Measurements from ENCODE around the gene DLG2. TPM values are rescaled to one million over a fixed set of nuclear protein-coding genes. Genes with fewer than 3 reads are reported as not detected.

Gene DLG2
- polyA plus RNA-seq, 3 donors, result 0.24 to 0.39 TPM; not detected in 1

DNA sequence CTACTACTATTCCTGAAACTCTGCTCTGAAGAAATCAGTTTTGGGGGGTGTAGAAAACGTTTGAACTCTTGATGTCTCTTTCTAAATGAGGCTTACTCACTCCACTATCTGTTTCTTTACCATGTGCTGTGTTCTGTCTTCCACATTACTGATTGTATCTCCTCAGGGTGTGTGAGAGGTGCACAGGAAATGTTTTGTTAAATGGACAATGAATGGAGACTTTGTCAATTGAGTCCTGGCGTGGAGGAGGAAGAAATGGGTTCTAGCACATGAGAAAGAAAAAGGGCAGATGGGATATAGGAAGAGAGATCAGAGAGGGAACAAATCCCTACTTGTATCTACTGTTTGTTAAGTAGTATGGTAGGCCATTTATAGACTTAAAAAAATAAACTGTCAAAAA lies 1763.9 kb downstream of the DLG2 start:
- Histone ChIP-seq H2AFZ (ENCODE audit: insufficient read depth, low read depth, low read length, poor library complexity, severe bottlenecking) (no peak overlapping the region), H3K27ac (ENCODE audit: low read depth in 1 of 2, low read length in 2 of 2) (no peak overlapping the region), H3K4me3 (replicated peaks in 1 of 3; ENCODE audit: low read depth in 2 of 3, low read length in 3 of 3) (no peak overlapping the region), H3K4me1 (ENCODE audit: control insufficient read depth in 1 of 2, insufficient read depth in 2 of 2, low read length in 2 of 2) (no peaks in the 10 kb centered on the region), H3K9ac (ENCODE audit: insufficient read depth, low read length, poor library complexity, severe bottlenecking) (no peak overlapping the region), H3K79me2 (ENCODE audit: insufficient read depth, low read length) (no peaks in the 10 kb centered on the region), H4K20me1 (ENCODE audit: insufficient read depth, low read length) (no peaks in the 10 kb centered on the region), H3K36me3 (replicated peaks in 1 of 2; ENCODE audit: control insufficient read depth in 1 of 2, insufficient read depth in 2 of 2, low read length in 2 of 2) (no peaks in the 10 kb centered on the region), H3K9me3 (replicated peaks in 1 of 2; ENCODE audit: control insufficient read depth in 1 of 2, insufficient read depth in 1 of 2, low read length in 2 of 2) (peaks cover 0 to 8% of the 10 kb centered on the region in 2 donors), H3K27me3 (ENCODE audit: control insufficient read depth in 2 of 2, insufficient read depth in 2 of 2, low read length in 2 of 2) (no peaks in the 10 kb centered on the region), H3K4me2 (replicated peaks; ENCODE audit: extremely low read depth, low read length, poor library complexity, severe bottlenecking) (no peak overlapping the region)
- intact Hi-C loops (cut with micrococcal nuclease), result no loop called here
- Mint-ChIP-seq H3K4me3 (no peak overlapping the region), H3K27me3 (ENCODE audit: low read depth in 3 of 3) (peaks cover 0 to 3% (median 1%) of the 10 kb centered on the region in 3 donors), H3K27ac (no peak overlapping the region), H3K36me3 (no peaks in the 10 kb centered on the region), H3K9me3 (peaks cover 1 to 11% (median 6%) of the 10 kb centered on the region in 7 donors), H3K4me1 (no peaks in the 10 kb centered on the region)
- no peak for DNase-seq
- WGBS (ENCODE audit: insufficient coverage), result no CpG with 5 or more reads among the region's 2 CpGs
- TF ChIP-seq CTCF (IDR thresholded peaks at IDR 0.05), result no peak

GRCh38 chr11:83862691-83863090 lies 1764.5 kb downstream of the DLG2 start:
- Histone ChIP-seq H2AFZ (ENCODE audit: insufficient read depth, low read depth, low read length, poor library complexity, severe bottlenecking) (no peak overlapping the region), H3K9ac (ENCODE audit: insufficient read depth, low read length, poor library complexity, severe bottlenecking) (no peak overlapping the region), H3K27me3 (ENCODE audit: control insufficient read depth in 2 of 2, insufficient read depth in 2 of 2, low read length in 2 of 2) (no peaks in the 10 kb centered on the region), H3K4me1 (ENCODE audit: control insufficient read depth in 1 of 2, insufficient read depth in 2 of 2, low read length in 2 of 2) (no peaks in the 10 kb centered on the region), H3K79me2 (ENCODE audit: insufficient read depth, low read length) (no peaks in the 10 kb centered on the region), H3K4me2 (replicated peaks; ENCODE audit: extremely low read depth, low read length, poor library complexity, severe bottlenecking) (no peak overlapping the region), H3K36me3 (replicated peaks in 1 of 2; ENCODE audit: control insufficient read depth in 1 of 2, insufficient read depth in 2 of 2, low read length in 2 of 2) (no peaks in the 10 kb centered on the region), H3K4me3 (replicated peaks in 1 of 3; ENCODE audit: low read depth in 2 of 3, low read length in 3 of 3) (no peak overlapping the region), H3K27ac (ENCODE audit: low read depth in 1 of 2, low read length in 2 of 2) (no peak overlapping the region), H4K20me1 (ENCODE audit: insufficient read depth, low read length) (no peaks in the 10 kb centered on the region), H3K9me3 (replicated peaks in 1 of 2; ENCODE audit: control insufficient read depth in 1 of 2, insufficient read depth in 1 of 2, low read length in 2 of 2) (peaks cover 0 to 8% of the 10 kb centered on the region in 2 donors)
- no peaks in the 10 kb centered on the region for H3K36me3 Mint-ChIP-seq
- no peaks in the 10 kb centered on the region for H3K4me1 Mint-ChIP-seq
- DNase-seq, result no peak
- intact Hi-C loops (cut with micrococcal nuclease), result no loop called here
- WGBS (ENCODE audit: insufficient coverage), result 83% methylated on average over 1 of the region's 1 CpG
- H3K4me3 Mint-ChIP-seq, result no peak overlapping the region
- H3K27ac Mint-ChIP-seq, result no peak overlapping the region
- H3K27me3 Mint-ChIP-seq (ENCODE audit: low read depth in 3 of 3), result peaks cover 0 to 3% (median 1%) of the 10 kb centered on the region in 3 donors
- TF ChIP-seq CTCF (IDR thresholded peaks at IDR 0.05), result no peak
- peaks cover 1 to 11% (median 6%) of the 10 kb centered on the region in 7 donors for H3K9me3 Mint-ChIP-seq

Measured in CD14-positive monocyte (primary cell).